ENCODE data around the gene CACNA1C. TPM values are rescaled to one million over a fixed set of nuclear protein-coding genes. Genes with fewer than 3 reads are reported as not detected.

CACNA1C gene
- total and polyA plus RNA-seq, 10 of the 15 experiments (the other 5 are each of a cell fraction or from before 2014, with no cell fraction given) = under 0.01 to 0.15 (median 0.09) TPM; not detected in 5

DNA sequence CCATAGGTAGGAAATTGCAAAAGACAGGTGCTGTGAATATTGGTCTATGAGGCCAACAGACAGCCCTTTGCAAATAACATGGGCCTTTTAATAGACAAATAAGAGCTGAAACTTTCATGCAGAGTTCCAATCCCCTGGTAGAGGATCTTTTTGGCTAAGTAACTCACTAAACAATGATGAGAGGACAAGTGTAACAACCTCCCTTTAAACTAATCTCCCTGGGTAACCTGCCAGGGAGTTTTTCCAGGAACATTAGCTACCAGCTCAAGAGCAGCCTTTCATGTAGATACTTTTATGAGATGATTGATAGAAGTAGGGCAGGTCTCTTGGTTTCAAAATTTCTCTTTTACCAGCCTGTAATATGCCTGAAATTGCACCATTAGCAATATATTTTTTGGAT, 13.8 kb upstream of the CACNA1C start:
- no peak overlapping the region for H2AFZ ChIP-seq (ENCODE audit: control insufficient read depth, low read depth, low read length)
- SMC1A ChIA-PET (ENCODE audit: uncharacterized antibody, unreplicated experiment) = interaction anchor here (0.6 to 1.8 kb wide), 3 partner anchors 9 to 56 kb away, joined by 3 to 4 read pairs (median 3); no protein-coding TSS in a partner anchor
- POLR2A ChIA-PET = no interaction called here
- no peak for FAIRE-seq
- H3K27me3 ChIP-seq (replicated peaks in 1 of 2; ENCODE audit: control insufficient read depth in 2 of 2, insufficient read depth in 2 of 2, low read length in 1 of 2) = peaks cover 0 to 2% of the 10 kb centered on the region in 2 experiments; a peak in 2 of 4 replicates
- 0 out of 2 replicates have a peak, but pooled peaks cover 3% of the 10 kb centered on the region for H3K4me1 ChIP-seq (ENCODE audit: control insufficient read depth, insufficient read depth, low read length)
- H3K27ac ChIP-seq (ENCODE audit: control insufficient read depth, insufficient read depth) = no peak overlapping the region
- no peak for ATAC-seq
- intact Hi-C loops (cut with micrococcal nuclease; ENCODE audit: unreplicated experiment) (loop anchor here (5.0 kb wide), 1 partner anchor 97 kb away; no protein-coding TSS in a partner anchor), in situ Hi-C loops (cut with MboI) (no loop called here)
- no peak for DNase-seq (ENCODE audit: low read depth, low spot score)
- CTCF ChIA-PET = interaction anchor here (0.6 to 1.3 kb wide), 2 partner anchors 99 to 450 kb away, joined by 3 to 4 read pairs; no protein-coding TSS in a partner anchor
- no peaks in the 10 kb centered on the region for H3K36me3 ChIP-seq (ENCODE audit: control insufficient read depth in 2 of 2, insufficient read depth in 2 of 2, low read length in 1 of 2)
- no peaks in the 10 kb centered on the region for H4K20me1 ChIP-seq (ENCODE audit: control insufficient read depth, insufficient read depth)
- no peak overlapping the region for H3K9ac ChIP-seq (ENCODE audit: control insufficient read depth, insufficient read depth, low read length)
- H3K4me3 ChIP-seq = no peak overlapping the region
- TF ChIP-seq JUND (IDR thresholded peaks at IDR 0.05; ENCODE audit: low read depth, low read length) (no peak), KAT2A (conservative IDR thresholded peaks at IDR 0.05; ENCODE audit: control insufficient read depth, low read depth, low read length) (no peak), JUNB (IDR thresholded peaks at IDR 0.05) (no peak), RBBP5 (conservative IDR thresholded peaks at IDR 0.05) (no peak), PKNOX1 (IDR thresholded peaks at IDR 0.05) (no peak), RAD51 (IDR thresholded peaks at IDR 0.05) (no peak), TBL1XR1 (IDR thresholded peaks at IDR 0.05; ENCODE audit: low read depth, low read length) (no peak), USF2 (IDR thresholded peaks at IDR 0.05; ENCODE audit: borderline replicate concordance, low read depth, low read length) (no peak), MTA2 (IDR thresholded peaks at IDR 0.05; ENCODE audit: low read depth) (no peak), CBX5 (IDR thresholded peaks at IDR 0.05; ENCODE audit: low read depth) (no peak), MEF2B (IDR thresholded peaks at IDR 0.05; ENCODE audit: partially characterized antibody, poor library complexity, severe bottlenecking) (no peak), STAT1 (conservative IDR thresholded peaks at IDR 0.05) (no peak), IRF5 (IDR thresholded peaks at IDR 0.05; ENCODE audit: borderline replicate concordance) (no peak), POU2F2 (IDR thresholded peaks at IDR 0.05; ENCODE audit: borderline replicate concordance, low read depth, low read length) (no peak), ZNF687 (IDR thresholded peaks at IDR 0.05) (no peak), NR2C1 (IDR thresholded peaks at IDR 0.05) (no peak), MTA3 (IDR thresholded peaks at IDR 0.05; ENCODE audit: borderline replicate concordance, low read length) (no peak)
- TF ChIP-seq, protein P1, sequence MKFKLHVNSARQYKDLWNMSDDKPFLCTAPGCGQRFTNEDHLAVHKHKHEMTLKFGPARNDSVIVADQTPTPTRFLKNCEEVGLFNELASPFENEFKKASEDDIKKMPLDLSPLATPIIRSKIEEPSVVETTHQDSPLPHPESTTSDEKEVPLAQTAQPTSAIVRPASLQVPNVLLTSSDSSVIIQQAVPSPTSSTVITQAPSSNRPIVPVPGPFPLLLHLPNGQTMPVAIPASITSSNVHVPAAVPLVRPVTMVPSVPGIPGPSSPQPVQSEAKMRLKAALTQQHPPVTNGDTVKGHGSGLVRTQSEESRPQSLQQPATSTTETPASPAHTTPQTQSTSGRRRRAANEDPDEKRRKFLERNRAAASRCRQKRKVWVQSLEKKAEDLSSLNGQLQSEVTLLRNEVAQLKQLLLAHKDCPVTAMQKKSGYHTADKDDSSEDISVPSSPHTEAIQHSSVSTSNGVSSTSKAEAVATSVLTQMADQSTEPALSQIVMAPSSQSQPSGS (IDR thresholded peaks at IDR 0.05; ENCODE audit: low read length) = no peak
- RAD21 ChIA-PET (ENCODE audit: unreplicated experiment) = no interaction called here
- no peak overlapping the region for H3K4me2 ChIP-seq (ENCODE audit: control insufficient read depth, insufficient read depth)
- BruUV-seq (replicated peaks) = no TSS peak
- H3K9me3 ChIP-seq (replicated peaks; ENCODE audit: control insufficient read depth, insufficient read depth, low read length) = no peaks in the 10 kb centered on the region
- no peaks in the 10 kb centered on the region for H3K79me2 ChIP-seq (ENCODE audit: control insufficient read depth, insufficient read depth, low read length)

Data from GM12878 (cell line).